ENCODE data around the gene C19orf12.
"Not testable (repeated sequence)": the region's sequence is repeated elsewhere in the genome, so short reads cannot be mapped to it uniquely, and the experiment has no call there.

- TF ChIP-seq CTCF (IDR thresholded peaks at IDR 0.05; ENCODE audit: low read length); EZH2 (IDR thresholded peaks at IDR 0.05; ENCODE audit: borderline replicate concordance, low read length): not testable (repeated sequence)
Measured at GRCh38 chr19:29671026-29671392, 44.1 kb downstream of the C19orf12 start.

Data from OCI-LY1 (cell line).